ENCODE results near the gene HTT. TPM values are rescaled to one million over a fixed set of nuclear protein-coding genes. Genes with fewer than 3 reads are reported as not detected.

The HTT gene
- total and polyA plus RNA-seq, 9 of the 15 experiments (the other 6 are each of a cell fraction or from before 2014, with no cell fraction given) = 0.66 to 31.6 (median 14.7) TPM

DNA sequence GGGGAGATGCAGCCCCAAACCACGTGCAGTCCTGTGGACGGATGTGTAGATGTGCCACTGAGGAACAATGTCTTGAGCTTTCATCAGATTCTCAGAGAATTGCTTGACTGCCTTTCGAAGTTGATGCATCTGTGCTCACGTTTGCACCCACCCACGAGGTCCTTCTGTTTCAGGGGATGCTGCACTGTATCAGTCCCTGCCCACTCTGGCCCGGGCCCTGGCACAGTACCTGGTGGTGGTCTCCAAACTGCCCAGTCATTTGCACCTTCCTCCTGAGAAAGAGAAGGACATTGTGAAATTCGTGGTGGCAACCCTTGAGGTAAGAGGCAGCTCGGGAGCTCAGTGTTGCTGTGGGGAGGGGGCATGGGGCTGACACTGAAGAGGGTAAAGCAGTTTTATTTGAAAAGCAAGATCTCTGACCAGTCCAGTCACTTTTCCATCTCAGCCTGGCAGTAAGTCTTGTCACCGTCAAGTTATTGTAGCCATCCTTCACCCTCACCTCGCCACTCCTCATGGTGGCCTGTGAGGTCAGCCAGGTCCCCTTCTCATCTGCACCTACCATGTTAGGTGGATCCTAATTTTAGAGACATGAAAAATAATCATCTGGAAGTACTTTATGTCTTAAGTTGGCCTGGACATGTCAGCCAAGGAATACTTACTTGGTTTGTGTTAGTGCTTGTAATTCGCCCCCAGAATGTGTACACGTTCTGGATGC, 138.1 kb downstream of the HTT start:
- H2AFZ ChIP-seq (ENCODE audit: low read depth, low read length) = no peak overlapping the region
- FAIRE-seq = no peak
- no peak overlapping the region for H3K9ac ChIP-seq (ENCODE audit: insufficient read depth in 1 of 2, low read depth in 2 of 2, low read length in 2 of 2)
- BruUV-seq (replicated peaks) = no TSS peak
- intact Hi-C loops (cut with micrococcal nuclease) = no loop called here
- no peak overlapping the region for H3K4me3 ChIP-seq
- POLR2A ChIA-PET = no interaction called here
- H3K27ac ChIP-seq (ENCODE audit: extremely low read depth, low read depth, low read length) = no peak overlapping the region
- CTCF ChIA-PET (ENCODE audit: low intra/inter-chr PET ratio) = no interaction called here
- WGBS (ENCODE audit: insufficient coverage, low coverage, missing lambda C conversion rate) = 77% methylated on average over 12 of the region's 12 CpGs
- H3K27me3 ChIP-seq (ENCODE audit: control insufficient read depth in 2 of 2, insufficient read depth in 2 of 2, low read length in 2 of 2) = no peaks in the 10 kb centered on the region
- H4K20me1 ChIP-seq (replicated peaks; ENCODE audit: control insufficient read depth, insufficient read depth, low read length) = no peaks in the 10 kb centered on the region
- no peaks in the 10 kb centered on the region for H3K79me2 ChIP-seq (ENCODE audit: control insufficient read depth, insufficient read depth, low read length)
- no peak for TF ChIP-seq ZNF354B (CRISPR knock-in tag; IDR thresholded peaks at IDR 0.05)
- no peak for TF ChIP-seq ZNF589 (CRISPR knock-in tag; IDR thresholded peaks at IDR 0.05; ENCODE audit: low read depth)
- no peak for TF ChIP-seq FOXM1 (IDR thresholded peaks at IDR 0.05; ENCODE audit: low read depth)
- no peak for TF ChIP-seq FOXM1 (CRISPR knock-in tag; IDR thresholded peaks at IDR 0.05; ENCODE audit: low read depth)
- TF ChIP-seq U2AF2 (optimal IDR thresholded peaks at IDR 0.05; ENCODE audit: low read depth, low read length) = no peak
- no peak for TF ChIP-seq HDAC2 (IDR thresholded peaks at IDR 0.05)
- TF ChIP-seq, protein P1, sequence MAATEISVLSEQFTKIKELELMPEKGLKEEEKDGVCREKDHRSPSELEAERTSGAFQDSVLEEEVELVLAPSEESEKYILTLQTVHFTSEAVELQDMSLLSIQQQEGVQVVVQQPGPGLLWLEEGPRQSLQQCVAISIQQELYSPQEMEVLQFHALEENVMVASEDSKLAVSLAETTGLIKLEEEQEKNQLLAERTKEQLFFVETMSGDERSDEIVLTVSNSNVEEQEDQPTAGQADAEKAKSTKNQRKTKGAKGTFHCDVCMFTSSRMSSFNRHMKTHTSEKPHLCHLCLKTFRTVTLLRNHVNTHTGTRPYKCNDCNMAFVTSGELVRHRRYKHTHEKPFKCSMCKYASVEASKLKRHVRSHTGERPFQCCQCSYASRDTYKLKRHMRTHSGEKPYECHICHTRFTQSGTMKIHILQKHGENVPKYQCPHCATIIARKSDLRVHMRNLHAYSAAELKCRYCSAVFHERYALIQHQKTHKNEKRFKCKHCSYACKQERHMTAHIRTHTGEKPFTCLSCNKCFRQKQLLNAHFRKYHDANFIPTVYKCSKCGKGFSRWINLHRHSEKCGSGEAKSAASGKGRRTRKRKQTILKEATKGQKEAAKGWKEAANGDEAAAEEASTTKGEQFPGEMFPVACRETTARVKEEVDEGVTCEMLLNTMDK (IDR thresholded peaks at IDR 0.05; ENCODE audit: borderline replicate concordance, insufficient read depth, low read depth, low read length, poor library complexity, severe bottlenecking) = no peak
- TF ChIP-seq EZH2 (IDR thresholded peaks at IDR 0.05; ENCODE audit: borderline replicate concordance, low read depth, low read length) = no peak
- no peak for TF ChIP-seq ZNF133 (CRISPR knock-in tag; IDR thresholded peaks at IDR 0.05)
- no peak for TF ChIP-seq POU5F1 (IDR thresholded peaks at IDR 0.05; ENCODE audit: borderline replicate concordance, low read depth, low read length, partially characterized antibody)
- TF ChIP-seq NCOA6 (IDR thresholded peaks at IDR 0.05) = no peak
- TF ChIP-seq, protein P2, sequence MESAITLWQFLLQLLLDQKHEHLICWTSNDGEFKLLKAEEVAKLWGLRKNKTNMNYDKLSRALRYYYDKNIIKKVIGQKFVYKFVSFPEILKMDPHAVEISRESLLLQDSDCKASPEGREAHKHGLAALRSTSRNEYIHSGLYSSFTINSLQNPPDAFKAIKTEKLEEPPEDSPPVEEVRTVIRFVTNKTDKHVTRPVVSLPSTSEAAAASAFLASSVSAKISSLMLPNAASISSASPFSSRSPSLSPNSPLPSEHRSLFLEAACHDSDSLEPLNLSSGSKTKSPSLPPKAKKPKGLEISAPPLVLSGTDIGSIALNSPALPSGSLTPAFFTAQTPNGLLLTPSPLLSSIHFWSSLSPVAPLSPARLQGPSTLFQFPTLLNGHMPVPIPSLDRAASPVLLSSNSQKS (CRISPR knock-in tag; IDR thresholded peaks at IDR 0.05) = no peak
- TF ChIP-seq, protein P3, sequence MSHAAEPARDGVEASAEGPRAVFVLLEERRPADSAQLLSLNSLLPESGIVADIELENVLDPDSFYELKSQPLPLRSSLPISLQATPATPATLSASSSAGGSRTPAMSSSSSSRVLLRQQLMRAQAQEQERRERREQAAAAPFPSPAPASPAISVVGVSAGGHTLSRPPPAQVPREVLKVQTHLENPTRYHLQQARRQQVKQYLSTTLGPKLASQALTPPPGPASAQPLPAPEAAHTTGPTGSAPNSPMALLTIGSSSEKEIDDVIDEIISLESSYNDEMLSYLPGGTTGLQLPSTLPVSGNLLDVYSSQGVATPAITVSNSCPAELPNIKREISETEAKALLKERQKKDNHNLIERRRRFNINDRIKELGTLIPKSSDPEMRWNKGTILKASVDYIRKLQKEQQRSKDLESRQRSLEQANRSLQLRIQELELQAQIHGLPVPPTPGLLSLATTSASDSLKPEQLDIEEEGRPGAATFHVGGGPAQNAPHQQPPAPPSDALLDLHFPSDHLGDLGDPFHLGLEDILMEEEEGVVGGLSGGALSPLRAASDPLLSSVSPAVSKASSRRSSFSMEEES (CRISPR knock-in tag; IDR thresholded peaks at IDR 0.05) = no peak
- TF ChIP-seq ZEB2 (IDR thresholded peaks at IDR 0.05) = no peak
- no peak for TF ChIP-seq RB1 (IDR thresholded peaks at IDR 0.05; ENCODE audit: low read depth)
- TF ChIP-seq HDAC3 (IDR thresholded peaks at IDR 0.05; ENCODE audit: borderline replicate concordance, partially characterized antibody) = no peak
- no peak for TF ChIP-seq CBX1 (IDR thresholded peaks at IDR 0.05; ENCODE audit: low read depth)
- no peak for TF ChIP-seq TCFL5 (CRISPR knock-in tag; conservative IDR thresholded peaks at IDR 0.05)
- H3K4me2 ChIP-seq (ENCODE audit: insufficient read depth, low read length) = no peak overlapping the region
- no peaks in the 10 kb centered on the region for H3K4me1 ChIP-seq (replicated peaks in 1 of 2; ENCODE audit: control insufficient read depth in 2 of 2, insufficient read depth in 2 of 2, low read length in 2 of 2)
- H3K9me1 ChIP-seq (ENCODE audit: control insufficient read depth, insufficient read depth, low read length) = no peaks in the 10 kb centered on the region
- in situ Hi-C loops (cut with MboI) = no loop called here
- ATAC-seq = no peak
- H3K9me3 ChIP-seq (replicated peaks; ENCODE audit: control insufficient read depth, insufficient read depth, low read depth, low read length) = no peaks in the 10 kb centered on the region
- peaks cover 57% of the 10 kb centered on the region; the same call in 2 of the 3 replicates for H3K36me3 ChIP-seq (ENCODE audit: control insufficient read depth, insufficient read depth, low read length)
- no peak for DNase-seq (ENCODE audit: extremely low read depth in 1 of 4, low spot score in 3 of 4)
